ENCODE results near the gene TCF7L2. TPM values are rescaled to one million over a fixed set of nuclear protein-coding genes. Genes with fewer than 3 reads are reported as not detected.
A peak's percentile ranks its signal among the peaks of the same experiment; 100 is the strongest.

The TCF7L2 gene
- total RNA-seq, 2 donors from 2014 or later, result 3.2 to 6.1 TPM

- Mint-ChIP-seq H3K27me3 (ENCODE audit: low read depth) (peaks cover 32% of the 10 kb centered on the region), H3K4me1 (ENCODE audit: low read depth) (no peaks in the 10 kb centered on the region), H3K9me3 (no peaks in the 10 kb centered on the region), H3K36me3 (ENCODE audit: insufficient read depth in 2 of 2) (no peaks in the 10 kb centered on the region), H3K27ac (no peak overlapping the region), H3K4me3 (no peak overlapping the region)
- ATAC-seq (replicated peaks in 1 of 2), result no peak
- no peak for DNase-seq
Measured at GRCh38 chr10:113028456-113029440, 78.7 kb downstream of the TCF7L2 start.

- H3K4me3 Mint-ChIP-seq, result no peak overlapping the region
- H3K36me3 Mint-ChIP-seq (ENCODE audit: insufficient read depth in 2 of 2), result no peaks in the 10 kb centered on the region
- H3K27me3 Mint-ChIP-seq (ENCODE audit: low read depth), result peaks cover 32% of the 10 kb centered on the region
- no peaks in the 10 kb centered on the region for H3K9me3 Mint-ChIP-seq
- ATAC-seq (replicated peaks in 1 of 2), result no peak
- H3K27ac Mint-ChIP-seq, result peak overlapping the region; percentile 31
- H3K4me1 Mint-ChIP-seq (ENCODE audit: low read depth), result no peaks in the 10 kb centered on the region
- DNase-seq, result no peak
Measured at GRCh38 chr10:113030453-113030852, 80.4 kb downstream of the TCF7L2 start.

- H3K4me1 Mint-ChIP-seq (ENCODE audit: low read depth), result no peaks in the 10 kb centered on the region
- no peaks in the 10 kb centered on the region for H3K9me3 Mint-ChIP-seq
- ATAC-seq (replicated peaks in 1 of 2) (no peak), DNase-seq (no peak)
- H3K27me3 Mint-ChIP-seq (ENCODE audit: low read depth), result peaks cover 31% of the 10 kb centered on the region
- H3K4me3 Mint-ChIP-seq, result no peak overlapping the region
- no peak overlapping the region for H3K27ac Mint-ChIP-seq
- no peaks in the 10 kb centered on the region for H3K36me3 Mint-ChIP-seq (ENCODE audit: insufficient read depth in 2 of 2)
Measured at GRCh38 chr10:113031147-113031546, 81.1 kb downstream of the TCF7L2 start.

- Mint-ChIP-seq H3K4me3 (no peak overlapping the region), H3K36me3 (ENCODE audit: insufficient read depth in 2 of 2) (peaks cover 0 to 2% of the 10 kb centered on the region in 2 donors), H3K27ac (no peak overlapping the region), H3K9me3 (no peaks in the 10 kb centered on the region), H3K27me3 (ENCODE audit: low read depth) (peaks cover 2% of the 10 kb centered on the region), H3K4me1 (ENCODE audit: low read depth) (no peaks in the 10 kb centered on the region)
- DNase-seq (no peak), ATAC-seq (replicated peaks in 1 of 2) (no peak)
Measured at GRCh38 chr10:113033991-113034390, 83.9 kb downstream of the TCF7L2 start.

- Mint-ChIP-seq H3K4me1 (ENCODE audit: low read depth) (no peaks in the 10 kb centered on the region), H3K27ac (no peak overlapping the region), H3K4me3 (no peak overlapping the region), H3K27me3 (ENCODE audit: low read depth) (no peaks in the 10 kb centered on the region), H3K36me3 (ENCODE audit: insufficient read depth in 2 of 2) (peaks cover 0 to 2% of the 10 kb centered on the region in 2 donors), H3K9me3 (no peaks in the 10 kb centered on the region)
- ATAC-seq (replicated peaks in 1 of 2) (no peak), DNase-seq (no peak)
Measured at GRCh38 chr10:113035732-113036312, 85.8 kb downstream of the TCF7L2 start.

GRCh38 chr10:113036619-113037018, 86.6 kb downstream of the TCF7L2 start:
- Mint-ChIP-seq H3K9me3 (no peaks in the 10 kb centered on the region), H3K27me3 (ENCODE audit: low read depth) (no peaks in the 10 kb centered on the region), H3K4me1 (ENCODE audit: low read depth) (no peaks in the 10 kb centered on the region), H3K36me3 (ENCODE audit: insufficient read depth in 2 of 2) (peaks cover 0 to 2% of the 10 kb centered on the region in 2 donors), H3K4me3 (no peak overlapping the region), H3K27ac (no peak overlapping the region)
- DNase-seq (no peak), ATAC-seq (replicated peaks in 1 of 2) (no peak)

GRCh38 chr10:113037218-113037617, 87.2 kb downstream of the TCF7L2 start:
- H3K36me3 Mint-ChIP-seq (ENCODE audit: insufficient read depth in 2 of 2), result peaks cover 0 to 2% of the 10 kb centered on the region in 2 donors
- no peak for DNase-seq
- peaks cover 2% of the 10 kb centered on the region for H3K27me3 Mint-ChIP-seq (ENCODE audit: low read depth)
- ATAC-seq (replicated peaks in 1 of 2), result no peak
- H3K4me3 Mint-ChIP-seq, result no peak overlapping the region
- H3K27ac Mint-ChIP-seq, result no peak overlapping the region
- H3K9me3 Mint-ChIP-seq, result no peaks in the 10 kb centered on the region
- no peaks in the 10 kb centered on the region for H3K4me1 Mint-ChIP-seq (ENCODE audit: low read depth)

GRCh38 chr10:113038183-113038582, 88.1 kb downstream of the TCF7L2 start:
- peaks cover 6% of the 10 kb centered on the region for H3K27me3 Mint-ChIP-seq (ENCODE audit: low read depth)
- ATAC-seq (replicated peaks in 1 of 2) (no peak), DNase-seq (no peak)
- H3K27ac Mint-ChIP-seq, result no peak overlapping the region
- H3K4me1 Mint-ChIP-seq (ENCODE audit: low read depth), result no peaks in the 10 kb centered on the region
- no peak overlapping the region for H3K4me3 Mint-ChIP-seq
- no peaks in the 10 kb centered on the region for H3K9me3 Mint-ChIP-seq
- H3K36me3 Mint-ChIP-seq (ENCODE audit: insufficient read depth in 2 of 2), result peaks cover 0 to 2% of the 10 kb centered on the region in 2 donors

GRCh38 chr10:113038985-113039384, 88.9 kb downstream of the TCF7L2 start:
- H3K27ac Mint-ChIP-seq, result no peak overlapping the region
- no peaks in the 10 kb centered on the region for H3K4me1 Mint-ChIP-seq (ENCODE audit: low read depth)
- H3K4me3 Mint-ChIP-seq, result no peak overlapping the region
- DNase-seq (no peak), ATAC-seq (replicated peaks in 1 of 2) (no peak)
- peaks cover 0 to 2% of the 10 kb centered on the region in 2 donors for H3K36me3 Mint-ChIP-seq (ENCODE audit: insufficient read depth in 2 of 2)
- H3K9me3 Mint-ChIP-seq, result no peaks in the 10 kb centered on the region
- H3K27me3 Mint-ChIP-seq (ENCODE audit: low read depth), result peaks cover 10% of the 10 kb centered on the region

- Mint-ChIP-seq H3K4me1 (ENCODE audit: low read depth) (no peaks in the 10 kb centered on the region), H3K27ac (no peak overlapping the region), H3K4me3 (no peak overlapping the region), H3K36me3 (ENCODE audit: insufficient read depth in 2 of 2) (peaks cover 0 to 2% of the 10 kb centered on the region in 2 donors), H3K27me3 (ENCODE audit: low read depth) (peaks cover 22% of the 10 kb centered on the region), H3K9me3 (no peaks in the 10 kb centered on the region)
- no peak for DNase-seq
- ATAC-seq (replicated peaks in 1 of 2), result no peak
Measured at GRCh38 chr10:113041324-113041723, 91.3 kb downstream of the TCF7L2 start.

GRCh38 chr10:113041841-113042750, 92.0 kb downstream of the TCF7L2 start:
- H3K9me3 Mint-ChIP-seq, result no peaks in the 10 kb centered on the region
- DNase-seq, result no peak
- peaks cover 22% of the 10 kb centered on the region for H3K27me3 Mint-ChIP-seq (ENCODE audit: low read depth)
- no peak overlapping the region for H3K27ac Mint-ChIP-seq
- no peak for ATAC-seq (replicated peaks in 1 of 2)
- no peaks in the 10 kb centered on the region for H3K4me1 Mint-ChIP-seq (ENCODE audit: low read depth)
- H3K36me3 Mint-ChIP-seq (ENCODE audit: insufficient read depth in 2 of 2), result peaks cover 0 to 2% of the 10 kb centered on the region in 2 donors
- H3K4me3 Mint-ChIP-seq, result no peak overlapping the region

- Mint-ChIP-seq H3K4me1 (ENCODE audit: low read depth) (no peaks in the 10 kb centered on the region), H3K27me3 (ENCODE audit: low read depth) (peaks cover 27% of the 10 kb centered on the region), H3K4me3 (no peak overlapping the region), H3K27ac (no peak overlapping the region), H3K36me3 (ENCODE audit: insufficient read depth in 2 of 2) (peaks cover 0 to 2% of the 10 kb centered on the region in 2 donors), H3K9me3 (no peaks in the 10 kb centered on the region)
- DNase-seq, result no peak
- no peak for ATAC-seq (replicated peaks in 1 of 2)
Measured at GRCh38 chr10:113042868-113043267, 92.8 kb downstream of the TCF7L2 start.
